ENCODE data around the gene CRISPLD2. TPM values are rescaled to one million over a fixed set of nuclear protein-coding genes. Genes with fewer than 3 reads are reported as not detected.

Gene CRISPLD2
- total RNA-seq, 1 experiment from 2014 or later = 0.28 TPM

GRCh38 chr16:84916178-84916577 lies 96.4 kb downstream of the CRISPLD2 start:
- H3K4me1 Mint-ChIP-seq (ENCODE audit: insufficient read depth, unreplicated experiment) = no peaks in the 10 kb centered on the region
- TF ChIP-seq CTCF (IDR thresholded peaks at IDR 0.05; ENCODE audit: unreplicated experiment) = no peak
- DNase-seq (ENCODE audit: unreplicated experiment) = no peak
- BruUV-seq (replicated peaks) = no TSS peak
- ChIA-PET POLR2A (no interaction called here), CTCF (interaction anchor here (1.0 kb wide), 1 partner anchor 9 kb away, joined by 4 read pairs; no protein-coding TSS in a partner anchor)
- no peak overlapping the region for H3K27ac Mint-ChIP-seq (ENCODE audit: low read depth, unreplicated experiment)
- H3K27me3 Mint-ChIP-seq (ENCODE audit: insufficient read depth, unreplicated experiment) = peaks cover 70% of the 10 kb centered on the region
- intact Hi-C loops (cut with micrococcal nuclease) = no loop called here
- H3K4me3 Mint-ChIP-seq (ENCODE audit: unreplicated experiment) = no peak overlapping the region
- H3K9me3 Mint-ChIP-seq (ENCODE audit: unreplicated experiment) = no peaks in the 10 kb centered on the region
- peaks cover 6% of the 10 kb centered on the region for H3K36me3 Mint-ChIP-seq (ENCODE audit: insufficient read depth, unreplicated experiment)

GRCh38 chr16:84916850-84917249 lies 97.1 kb downstream of the CRISPLD2 start:
- Mint-ChIP-seq H3K27ac (ENCODE audit: low read depth, unreplicated experiment) (no peak overlapping the region), H3K4me1 (ENCODE audit: insufficient read depth, unreplicated experiment) (no peaks in the 10 kb centered on the region), H3K9me3 (ENCODE audit: unreplicated experiment) (no peaks in the 10 kb centered on the region), H3K4me3 (ENCODE audit: unreplicated experiment) (no peak overlapping the region), H3K36me3 (ENCODE audit: insufficient read depth, unreplicated experiment) (peaks cover 6% of the 10 kb centered on the region), H3K27me3 (ENCODE audit: insufficient read depth, unreplicated experiment) (peaks cover 67% of the 10 kb centered on the region)
- intact Hi-C loops (cut with micrococcal nuclease) = no loop called here
- no TSS peak for BruUV-seq (replicated peaks)
- POLR2A ChIA-PET = no interaction called here
- DNase-seq (ENCODE audit: unreplicated experiment) = no peak
- no peak for TF ChIP-seq CTCF (IDR thresholded peaks at IDR 0.05; ENCODE audit: unreplicated experiment)
- CTCF ChIA-PET = interaction anchor here (0.6 to 3.9 kb wide), 2 partner anchors 36 to 1687 kb away, joined by 5 to 15 read pairs; no protein-coding TSS in a partner anchor

GRCh38 chr16:84917492-84917891 lies 97.7 kb downstream of the CRISPLD2 start:
- CTCF ChIA-PET = interaction anchor here (3.9 kb wide), 1 partner anchor 36 kb away, joined by 15 read pairs; no protein-coding TSS in a partner anchor

More at GRCh38 chr16:84917492-84917891, 97.7 kb downstream of the CRISPLD2 start:
- POLR2A ChIA-PET = no interaction called here
- H3K27me3 Mint-ChIP-seq (ENCODE audit: insufficient read depth, unreplicated experiment) = peaks cover 61% of the 10 kb centered on the region
- H3K4me1 Mint-ChIP-seq (ENCODE audit: insufficient read depth, unreplicated experiment) = no peaks in the 10 kb centered on the region
- H3K36me3 Mint-ChIP-seq (ENCODE audit: insufficient read depth, unreplicated experiment) = peaks cover 6% of the 10 kb centered on the region
- H3K27ac Mint-ChIP-seq (ENCODE audit: low read depth, unreplicated experiment) = no peak overlapping the region
- intact Hi-C loops (cut with micrococcal nuclease) = no loop called here
- no peak overlapping the region for H3K4me3 Mint-ChIP-seq (ENCODE audit: unreplicated experiment)
- H3K9me3 Mint-ChIP-seq (ENCODE audit: unreplicated experiment) = no peaks in the 10 kb centered on the region
- TF ChIP-seq CTCF (IDR thresholded peaks at IDR 0.05; ENCODE audit: unreplicated experiment) = no peak
- DNase-seq (ENCODE audit: unreplicated experiment) = no peak
- BruUV-seq (replicated peaks) = no TSS peak

All from MCF 10A (cell line).